KMS-11 (cell line): ENCODE data around the gene TRIM15.

Experiments used
- H2AFZ ChIP-seq: fragments of 200-600 bp; sonication (generic); 2 replicates; pipeline ENCODE4 v1.6.1; 2016; ENCODE audit warnings: antibody characterized with exemption, mixed run types, low read depth
- H3K27ac ChIP-seq: fragments of 200-600 bp; sonication (generic); 2 replicates; pipeline ENCODE4 v1.6.1; 2016; ENCODE audit warnings: mild to moderate bottlenecking, mixed run types
- H3K27me3 ChIP-seq: fragments of 200-600 bp; sonication (generic); 2 replicates; pipeline ENCODE4 v1.6.1; 2017; ENCODE audit warnings: mild to moderate bottlenecking, low read depth, mixed run types, moderate library complexity; ENCODE audit not compliant: insufficient read depth
- H3K36me3 ChIP-seq: fragments of 200-600 bp; sonication (generic); 2 replicates; pipeline ENCODE4 v1.6.1; 2017; ENCODE audit warnings: mild to moderate bottlenecking, mixed run types; ENCODE audit not compliant: insufficient read depth
- H3K4me1 ChIP-seq: fragments of 200-600 bp; sonication (generic); 2 replicates; pipeline ENCODE4 v1.6.1; 2016; ENCODE audit warnings: mild to moderate bottlenecking, low read depth, mixed run types; ENCODE audit not compliant: poor library complexity, severe bottlenecking
- H3K4me2 ChIP-seq: fragments of 200-600 bp; sonication (generic); 2 replicates; pipeline ENCODE4 v1.7.0; 2016; ENCODE audit warnings: mild to moderate bottlenecking, mixed run types
- H3K4me3 ChIP-seq: fragments of 200-600 bp; sonication (generic); IDR thresholded peaks from 2 replicates; pipeline ENCODE4 v1.6.1; 2017; ENCODE audit warnings: low read depth, low read length, mixed read lengths; ENCODE audit not compliant: insufficient read depth
- H3K79me2 ChIP-seq: fragments of 200-600 bp; sonication (generic); 2 replicates; pipeline ENCODE4 v1.6.1; 2016; ENCODE audit warnings: low read depth, mixed run types; ENCODE audit not compliant: insufficient read depth
- H3K9ac ChIP-seq: fragments of 200-600 bp; sonication (generic); 2 replicates; pipeline ENCODE4 v1.6.1; 2016; ENCODE audit warnings: mild to moderate bottlenecking, mixed run types
- H4K20me1 ChIP-seq: fragments of 200-600 bp; sonication (generic); 2 replicates; pipeline ENCODE4 v1.6.1; 2016; ENCODE audit warnings: mild to moderate bottlenecking, mixed run types; ENCODE audit not compliant: insufficient read depth
- CTCF ChIP-seq: fragments of 200-600 bp; sonication (generic); conservative IDR thresholded peaks from 2 replicates; pipeline ENCODE4 v1.6.1; 2017; ENCODE audit warnings: low read depth, mild to moderate bottlenecking, antibody characterized with exemption, low read length, moderate library complexity, mixed read lengths

The TRIM15 gene

GRCh38 chr6:30188541-30188940 is 25.2 kb downstream of the TRIM15 start:
- Histone ChIP-seq H4K20me1 (no peaks in the 10 kb centered on the region), H3K9ac (no peak overlapping the region), H3K27ac (no peak overlapping the region), H3K4me3 (no peak overlapping the region), H3K27me3 (no peaks in the 10 kb centered on the region), H3K4me1 (no peaks in the 10 kb centered on the region), H3K79me2 (no peaks in the 10 kb centered on the region), H2AFZ (no peak overlapping the region), H3K4me2 (no peak overlapping the region), H3K36me3 (no peaks in the 10 kb centered on the region)
- TF ChIP-seq CTCF: no peak

DNA sequence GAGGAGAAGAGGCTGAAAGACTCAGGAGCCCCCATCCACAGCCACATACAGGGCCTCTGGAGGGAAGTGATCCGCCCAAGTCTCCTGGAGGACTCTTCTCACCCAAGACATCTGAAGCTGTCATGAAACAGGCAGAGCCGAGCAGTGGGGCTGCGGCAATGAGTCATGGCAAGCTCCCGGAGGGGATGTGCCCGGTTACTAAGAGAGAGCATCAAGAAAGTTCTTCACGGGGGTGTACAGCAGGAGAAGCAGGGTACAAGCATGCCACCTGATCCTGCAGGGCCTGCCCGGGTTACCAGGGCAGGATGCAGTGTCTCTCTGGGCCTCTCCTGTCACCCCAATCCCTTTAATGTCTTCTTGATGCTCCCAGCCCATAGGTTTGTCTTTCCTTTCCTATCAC is 28.7 kb downstream of the TRIM15 start:
- no peak for TF ChIP-seq CTCF
- no peak overlapping the region for H3K4me3 ChIP-seq
- no peaks in the 10 kb centered on the region for H3K36me3 ChIP-seq
- H3K27me3 ChIP-seq: no peaks in the 10 kb centered on the region
- H4K20me1 ChIP-seq: no peaks in the 10 kb centered on the region
- no peak overlapping the region for H2AFZ ChIP-seq
- H3K27ac ChIP-seq: no peak overlapping the region
- no peak overlapping the region for H3K4me2 ChIP-seq
- no peak overlapping the region for H3K9ac ChIP-seq
- H3K4me1 ChIP-seq: no peaks in the 10 kb centered on the region
- H3K79me2 ChIP-seq: no peaks in the 10 kb centered on the region

- no peaks in the 10 kb centered on the region for H4K20me1 ChIP-seq
- H2AFZ ChIP-seq: no peak overlapping the region
- H3K4me1 ChIP-seq: no peaks in the 10 kb centered on the region
- H3K4me2 ChIP-seq: no peak overlapping the region
- H3K27me3 ChIP-seq: no peaks in the 10 kb centered on the region
- no peak overlapping the region for H3K9ac ChIP-seq
- no peak overlapping the region for H3K4me3 ChIP-seq
- 0 out of 2 replicates have a peak, but pooled peaks cover 6% of the 10 kb centered on the region for H3K36me3 ChIP-seq
- H3K27ac ChIP-seq: no peak overlapping the region
- no peak for TF ChIP-seq CTCF
- H3K79me2 ChIP-seq: no peaks in the 10 kb centered on the region
These were observed 31.7 kb downstream of the TRIM15 start for GRCh38 chr6:30194797-30195690.

DNA sequence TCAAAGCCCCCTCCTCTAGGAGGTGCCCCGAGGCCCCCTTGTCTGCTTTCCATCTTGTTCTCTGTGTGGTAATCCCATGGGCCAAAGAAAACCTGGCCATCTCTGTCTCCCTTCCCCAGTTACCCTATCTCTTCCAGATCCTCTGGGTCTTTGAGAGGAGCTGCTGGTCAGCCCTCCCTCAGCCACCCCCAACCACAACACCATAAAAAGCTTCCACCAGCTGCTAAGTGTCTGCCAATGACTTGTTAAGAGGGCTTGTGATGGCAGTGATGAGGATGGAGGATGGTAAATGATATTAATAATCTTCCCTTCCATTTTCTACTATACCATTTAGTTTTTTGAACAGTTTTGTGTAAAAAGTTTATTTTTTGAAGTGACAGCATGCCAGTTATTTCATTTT is 32.6 kb downstream of the TRIM15 start:
- Histone ChIP-seq H4K20me1 (no peaks in the 10 kb centered on the region), H3K36me3 (0 out of 2 replicates have a peak, but pooled peaks cover 6% of the 10 kb centered on the region), H3K4me1 (no peaks in the 10 kb centered on the region), H3K27me3 (no peaks in the 10 kb centered on the region), H2AFZ (no peak overlapping the region), H3K9ac (no peak overlapping the region), H3K27ac (no peak overlapping the region), H3K4me3 (no peak overlapping the region), H3K79me2 (no peaks in the 10 kb centered on the region), H3K4me2 (no peak overlapping the region)
- TF ChIP-seq CTCF: no peak
